Activated T-helper 9 cell treated with anti-CD3 and anti-CD28 coated beads, Interleukin-2, amount 50 U/mL, for 16 hours (primary cell): ENCODE data around the gene FAM163B.

ENCODE experiments used
- DNase-seq: peaks from one replicate; pipeline ENCODE4 v3.0.0-alpha.2; 2020; ENCODE audit warnings: low read depth

FAM163B gene

DNA sequence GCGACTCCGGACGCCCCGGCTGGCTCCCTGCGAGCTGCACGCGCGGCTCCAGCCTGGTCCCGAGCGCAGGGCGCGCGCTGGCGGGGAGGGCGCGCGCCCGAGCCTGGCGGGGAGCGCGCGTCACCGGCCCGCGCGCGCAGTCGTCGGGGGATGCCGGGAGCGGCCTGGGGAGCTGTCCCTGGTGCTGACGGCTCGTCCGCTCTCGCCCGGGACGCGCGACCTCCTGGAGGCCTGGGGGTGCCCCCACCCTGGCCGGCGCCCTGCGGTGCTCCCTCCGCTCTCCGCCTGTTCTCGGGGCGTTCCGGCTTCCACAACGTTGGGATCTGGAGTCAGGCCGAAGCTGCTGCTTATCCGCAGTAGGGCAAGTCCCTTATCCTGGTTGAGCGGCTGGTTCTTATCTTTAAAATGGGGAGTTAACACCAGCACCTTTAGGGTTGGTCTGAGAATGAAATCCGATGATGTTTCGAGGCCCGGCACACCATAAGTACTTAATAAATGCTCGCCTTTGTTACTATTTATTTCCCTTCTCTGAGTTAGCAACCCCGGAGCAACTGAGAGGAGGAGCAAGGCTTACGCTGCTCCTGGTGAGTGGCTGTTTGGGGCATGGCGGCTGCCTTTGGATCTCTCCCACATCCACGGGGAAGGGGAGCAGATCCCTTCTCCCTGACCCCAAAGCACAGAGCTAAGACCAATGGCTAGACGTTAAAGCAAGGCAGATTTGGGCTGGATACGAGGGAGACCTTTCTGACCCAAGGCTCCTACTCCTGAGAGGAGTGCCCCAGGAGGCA lies at the start of gene FAM163B:
FAM163B (minus strand) TSS at position 79 of the 788 bp plus-strand sequence. CDS start 29,166 bp downstream, outside the sequence.
- DNase-seq = no peak

DNA sequence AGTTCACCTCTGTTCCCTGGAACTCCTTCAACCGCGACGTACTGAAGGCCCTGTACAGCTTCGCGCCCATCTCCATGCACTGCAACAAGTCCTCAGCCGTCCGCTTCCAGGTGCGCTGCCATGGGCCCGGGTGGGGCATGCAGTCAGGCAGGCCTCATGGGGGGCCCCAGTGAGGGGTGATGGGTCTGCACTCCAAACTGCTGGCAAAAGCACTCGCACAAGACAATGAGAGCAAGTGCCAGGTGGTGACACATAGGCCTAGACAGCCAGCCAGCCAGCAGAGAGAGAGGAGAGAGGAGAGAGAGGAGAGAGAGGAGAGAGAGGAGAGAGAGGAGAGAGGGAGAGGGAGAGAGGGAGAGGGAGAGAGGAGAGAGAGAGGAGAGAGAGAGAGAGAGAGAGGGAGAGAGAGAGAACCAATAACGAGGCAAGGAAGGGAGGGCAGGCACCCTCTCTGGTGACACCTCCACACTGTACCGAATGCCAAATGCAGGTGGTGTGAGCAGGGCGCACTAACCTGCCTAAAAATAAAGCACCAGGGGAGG lies 48.0 kb upstream of the FAM163B start:
- no peak for DNase-seq

DNA sequence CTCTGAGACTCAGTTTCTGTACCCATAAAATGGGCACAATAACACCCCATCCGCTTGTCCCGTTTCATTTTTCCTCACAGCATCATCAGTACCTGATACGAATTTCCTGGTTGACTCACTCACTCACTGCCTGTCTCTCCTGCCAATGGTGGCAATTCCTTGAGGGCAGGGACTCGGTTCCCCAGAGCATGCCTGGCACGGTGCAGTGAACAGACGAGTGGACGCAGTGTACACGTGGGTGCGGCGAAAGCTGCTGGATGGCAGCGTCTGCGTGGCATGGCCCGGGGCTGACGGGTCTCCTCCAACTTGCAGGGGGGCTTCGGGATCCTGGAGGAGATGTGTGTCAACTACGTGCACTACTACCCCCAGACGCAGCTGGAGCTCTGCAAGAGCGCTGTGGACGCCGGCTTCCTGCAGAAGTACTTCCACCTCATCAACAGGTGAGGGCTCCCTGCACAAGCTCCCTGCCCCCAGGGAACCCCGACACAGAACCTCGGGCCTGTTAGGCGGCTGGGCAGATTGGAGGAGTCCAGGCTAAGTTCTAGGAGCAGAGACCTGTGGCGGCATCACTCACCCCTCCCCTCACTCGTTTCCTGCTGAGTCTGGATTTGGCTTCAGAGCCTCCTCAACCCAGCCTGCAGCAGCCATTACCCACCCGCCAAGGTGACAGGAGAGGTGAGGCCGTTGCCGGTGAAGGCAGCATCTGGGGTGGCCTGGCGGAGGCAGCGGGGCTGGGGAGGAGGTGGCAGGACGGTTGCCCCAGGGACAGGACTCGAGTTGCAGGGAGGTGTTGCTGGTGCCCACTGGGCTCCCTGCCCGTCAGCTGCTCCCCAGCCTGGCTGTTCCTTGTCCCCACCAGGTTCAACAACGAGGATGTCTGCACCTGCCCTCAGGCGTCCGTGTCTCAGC lies 47.3 kb upstream of the FAM163B start:
- no peak for DNase-seq

DNA sequence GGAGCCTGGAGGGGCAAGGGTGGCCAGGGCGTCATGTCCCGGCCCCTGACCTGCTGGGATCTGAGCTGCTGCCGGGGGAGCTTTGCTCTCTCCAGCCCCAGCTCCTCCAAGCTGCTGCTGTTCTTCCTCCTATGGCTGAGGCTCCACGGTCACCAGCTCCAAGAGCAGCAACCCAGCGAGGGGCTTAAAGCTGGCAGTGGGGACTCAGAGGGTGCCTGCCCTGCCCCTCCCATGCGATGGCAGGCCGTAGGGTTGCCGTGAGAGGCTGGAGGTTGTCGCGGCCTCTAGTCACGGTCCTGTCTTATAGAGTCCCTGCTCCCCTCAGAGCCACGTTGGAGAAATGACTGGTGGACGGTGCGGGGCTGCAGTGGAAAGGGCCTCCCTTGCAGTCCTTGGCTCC lies 46.5 kb upstream of the FAM163B start:
- DNase-seq = no peak

DNA sequence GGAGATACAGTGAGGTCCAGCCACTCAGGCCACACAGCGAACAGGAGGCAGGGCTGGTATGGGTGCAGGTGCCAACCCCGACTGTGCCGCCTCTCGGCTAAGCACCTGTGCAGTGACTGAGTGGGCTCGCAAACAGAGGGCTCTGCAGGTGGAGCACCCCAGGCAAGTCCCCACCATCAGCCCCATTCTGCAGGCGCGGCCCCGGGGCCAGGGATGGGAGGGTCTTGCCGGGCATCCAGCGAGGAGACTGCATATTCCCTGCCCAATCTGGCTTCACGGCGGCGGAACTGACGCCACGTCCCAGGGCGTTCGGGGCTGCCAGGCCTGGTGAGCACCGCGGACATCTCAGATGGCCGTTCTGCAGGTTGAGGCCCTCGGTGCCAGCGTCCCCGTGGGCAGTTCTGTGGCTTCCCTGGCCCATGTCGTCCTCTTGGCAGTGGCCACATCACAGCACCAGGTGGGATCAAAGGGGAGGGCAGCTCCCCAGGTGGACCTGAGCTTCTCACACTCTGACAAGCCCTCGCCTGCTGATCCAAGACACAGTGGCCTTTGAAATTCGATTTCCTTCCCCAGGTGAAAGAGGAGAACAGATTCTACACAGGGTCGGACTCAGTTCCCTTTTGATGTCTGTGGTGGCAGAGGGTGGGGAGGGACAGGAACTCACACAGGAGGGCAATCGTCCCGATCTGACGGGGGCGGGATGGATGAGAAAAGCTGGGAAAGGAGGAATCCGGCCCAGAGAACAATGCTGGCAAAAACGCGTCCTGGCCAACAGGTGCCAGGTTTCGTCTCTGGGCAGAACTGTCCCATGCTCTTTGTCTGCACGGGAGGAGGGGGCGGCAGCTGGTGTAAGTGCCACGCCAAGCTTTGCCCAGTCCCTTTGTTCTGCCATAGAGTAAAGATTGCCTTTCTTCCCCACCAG lies 45.8 kb upstream of the FAM163B start:
- DNase-seq = no peak

DNA sequence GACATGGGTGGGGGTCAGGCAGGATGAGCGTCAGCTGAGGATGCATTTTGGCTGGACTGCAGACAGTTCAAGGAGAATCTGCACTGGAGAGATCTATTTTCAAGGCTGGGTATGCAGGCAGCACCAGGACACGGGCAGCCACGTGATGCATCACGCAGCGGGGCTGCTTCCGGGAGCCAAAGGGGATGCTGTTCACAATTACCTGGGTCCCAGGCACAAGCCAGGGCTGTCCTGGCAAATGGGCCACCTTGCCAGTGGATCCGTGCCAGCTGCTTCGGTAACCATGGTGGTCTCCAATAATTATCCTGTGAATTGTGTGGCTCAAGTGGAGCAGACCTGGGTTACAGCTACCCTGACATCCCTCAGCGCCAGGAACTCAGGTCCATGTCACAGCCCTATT lies 44.4 kb upstream of the FAM163B start:
- no peak for DNase-seq

DNA sequence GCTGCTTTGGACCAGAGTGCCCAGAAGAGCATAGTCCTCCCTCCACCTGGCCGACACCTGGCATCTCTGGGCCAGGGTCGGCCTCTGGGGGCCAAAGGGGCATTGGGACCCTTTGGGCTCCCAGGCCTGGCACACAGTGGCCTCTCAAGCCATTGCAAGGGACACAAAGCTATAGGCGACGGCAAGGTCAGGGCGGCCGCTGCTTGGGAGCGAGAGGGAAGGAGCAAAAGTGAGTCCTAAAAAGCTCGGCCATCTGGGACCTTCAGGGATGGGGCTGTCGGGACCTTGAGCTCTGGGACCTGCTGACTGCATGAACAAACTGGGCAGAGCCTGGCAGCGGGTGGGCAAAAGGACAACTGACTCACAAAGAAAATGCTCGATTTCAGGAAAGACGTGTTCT lies 40.8 kb upstream of the FAM163B start:
- no peak for DNase-seq

DNA sequence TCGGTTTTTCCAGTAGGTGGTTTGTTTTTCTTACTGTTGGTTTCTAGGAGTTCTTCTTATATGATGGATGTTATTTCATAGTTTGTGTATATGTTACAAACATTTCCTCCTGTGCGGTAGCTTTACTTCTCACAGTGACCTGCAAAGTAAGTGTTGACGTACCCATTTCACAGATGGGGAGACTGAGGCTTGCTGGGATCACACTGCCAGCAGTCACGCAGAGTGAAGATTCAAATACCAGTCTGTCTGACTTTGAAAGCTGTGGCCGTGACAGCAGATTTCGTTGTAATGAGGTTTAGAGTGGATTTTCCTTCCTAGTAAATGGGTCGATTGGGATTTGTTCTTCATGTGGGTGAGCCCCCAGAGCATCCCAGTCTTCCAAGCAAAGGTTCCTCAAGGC lies 40.0 kb upstream of the FAM163B start:
- no peak for DNase-seq

DNA sequence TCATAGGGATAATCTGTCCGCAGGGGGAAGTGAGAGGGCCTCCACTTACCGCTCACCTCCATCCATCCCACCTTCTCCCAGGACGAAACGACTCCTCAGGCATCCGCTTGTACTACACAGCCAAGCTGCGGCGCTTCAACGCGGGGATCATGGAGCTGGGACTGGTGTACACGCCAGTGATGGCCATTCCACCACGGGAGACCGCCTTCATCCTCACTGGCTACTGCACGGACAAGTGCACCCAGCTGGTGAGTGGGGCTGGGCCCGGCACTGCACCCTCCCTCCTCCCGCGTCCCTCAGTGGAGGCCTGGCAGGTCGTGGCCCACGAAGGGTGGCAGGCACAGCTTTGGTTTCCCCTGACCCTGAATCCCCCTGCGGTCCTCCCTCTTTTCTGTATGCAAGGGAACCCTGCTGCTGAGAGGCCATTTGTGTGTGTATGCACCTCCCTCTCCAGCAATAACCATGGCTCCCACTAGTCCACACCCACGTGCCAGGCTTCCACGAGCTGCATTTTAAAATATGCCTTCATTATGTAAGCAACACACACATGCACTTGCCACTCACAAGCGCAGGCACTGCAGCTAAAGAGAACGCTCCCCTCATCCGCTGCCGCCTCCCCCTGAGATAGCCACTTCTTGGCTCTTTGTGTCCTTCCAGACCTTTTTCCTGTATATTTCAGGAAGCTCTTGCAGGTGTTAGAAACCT lies 38.7 kb upstream of the FAM163B start:
- no peak for DNase-seq

DNA sequence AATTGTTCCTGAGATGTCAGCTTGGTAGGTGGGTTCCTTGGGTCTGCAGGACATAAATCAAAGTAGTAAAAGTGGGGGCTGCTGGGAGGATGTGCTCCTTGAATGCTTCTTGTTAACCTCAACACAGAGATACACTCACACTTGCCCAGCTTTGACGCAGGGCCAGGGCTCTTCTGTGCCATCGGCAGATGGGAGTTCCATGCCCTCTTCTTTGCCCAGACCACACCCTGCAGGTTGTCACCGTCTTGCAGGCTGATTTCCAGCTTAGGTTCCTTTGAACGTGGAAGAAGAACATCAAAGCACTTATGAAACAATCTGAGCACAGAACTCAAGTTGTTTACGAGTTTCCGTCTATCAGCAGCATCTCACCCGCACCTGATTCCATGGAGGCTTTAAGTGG lies 38.0 kb upstream of the FAM163B start:
- DNase-seq = no peak

DNA sequence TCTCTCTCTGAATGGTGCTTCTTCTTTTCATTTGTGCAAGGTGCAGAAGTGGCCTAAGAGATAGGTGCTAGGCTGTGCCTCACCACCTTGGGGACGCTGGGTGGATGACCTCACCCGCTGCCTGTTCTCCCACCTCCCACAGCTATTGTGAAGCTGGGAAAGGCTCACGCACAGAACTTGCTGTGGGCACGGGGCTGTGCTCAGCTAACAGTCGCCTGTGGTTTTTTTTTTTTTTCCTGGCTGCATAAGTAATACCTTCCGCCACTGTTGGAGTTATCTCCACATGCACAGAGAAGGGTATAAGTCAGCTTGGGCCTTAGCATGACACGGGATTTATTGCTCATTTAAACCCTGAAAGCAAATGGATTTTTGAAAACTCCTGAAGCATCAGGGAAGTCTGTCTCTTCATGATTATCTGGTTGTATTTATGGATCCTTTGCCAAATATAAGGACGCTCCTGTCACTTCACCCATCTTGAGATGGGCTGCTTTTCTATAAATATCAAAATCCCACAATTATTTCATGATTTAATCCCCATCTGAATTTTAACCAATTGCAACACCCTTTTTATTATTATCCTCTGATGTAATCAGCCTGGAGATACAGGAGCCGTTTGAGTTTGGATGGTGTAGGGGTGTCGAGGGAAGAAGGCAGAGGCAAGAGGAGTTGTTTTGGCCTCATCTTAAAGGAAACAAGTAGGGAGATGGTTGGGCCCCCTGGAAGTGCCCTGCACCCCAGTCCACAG lies 36.0 kb upstream of the FAM163B start:
- no peak for DNase-seq

DNA sequence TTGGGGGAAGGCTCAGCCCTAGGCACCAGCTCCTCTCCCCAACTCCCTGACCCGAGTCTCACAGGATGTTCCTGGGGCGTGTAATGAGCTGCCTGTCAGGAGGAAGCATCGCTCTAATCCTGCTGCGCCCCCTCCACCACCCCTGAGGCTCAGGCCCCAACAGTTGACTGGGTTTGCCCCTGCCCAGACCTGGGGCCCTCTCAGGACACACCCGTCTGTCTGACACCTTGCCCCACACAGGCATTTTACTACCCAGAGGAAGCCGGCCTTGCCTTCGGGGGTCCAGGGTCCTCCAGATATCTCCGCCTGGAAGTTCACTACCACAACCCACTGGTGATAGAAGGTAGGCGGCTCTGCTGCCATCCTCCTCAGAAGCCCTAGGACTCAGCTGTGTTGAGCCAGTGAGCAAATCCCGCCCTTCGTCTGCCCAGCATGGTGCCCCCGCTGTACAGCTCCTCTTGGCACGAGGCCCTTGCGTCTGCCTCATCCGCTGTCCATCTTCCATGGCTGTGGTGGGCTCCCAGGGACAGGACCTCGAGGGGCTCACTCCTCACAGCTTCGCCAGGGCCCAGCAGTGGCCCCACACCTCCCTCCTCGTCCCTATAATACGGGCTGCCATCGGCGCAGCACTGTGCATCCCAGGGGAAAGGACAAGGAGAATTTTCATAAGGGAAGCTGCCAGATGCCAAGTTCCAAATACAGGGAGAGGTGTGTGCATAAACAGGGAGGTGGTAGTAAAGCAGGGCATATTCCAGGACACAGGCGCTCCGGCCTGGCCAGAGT lies 35.0 kb upstream of the FAM163B start:
- no peak for DNase-seq

DNA sequence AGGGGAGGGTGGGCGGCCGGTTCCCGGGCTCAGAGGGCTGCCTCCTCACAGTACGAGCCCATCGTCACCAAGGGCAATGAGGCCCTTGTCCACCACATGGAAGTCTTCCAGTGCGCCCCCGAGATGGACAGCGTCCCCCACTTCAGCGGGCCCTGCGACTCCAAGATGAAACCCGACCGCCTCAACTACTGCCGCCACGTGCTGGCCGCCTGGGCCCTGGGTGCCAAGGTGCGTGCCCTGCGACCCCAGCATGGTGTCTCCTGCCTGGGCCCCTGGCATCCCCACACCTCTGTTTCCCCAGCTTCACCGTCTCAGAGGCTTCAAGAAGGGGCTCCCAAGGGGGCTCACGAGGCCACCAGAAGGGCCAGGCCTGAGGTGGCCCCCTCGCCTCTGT lies 34.2 kb upstream of the FAM163B start:
- DNase-seq = no peak

DNA sequence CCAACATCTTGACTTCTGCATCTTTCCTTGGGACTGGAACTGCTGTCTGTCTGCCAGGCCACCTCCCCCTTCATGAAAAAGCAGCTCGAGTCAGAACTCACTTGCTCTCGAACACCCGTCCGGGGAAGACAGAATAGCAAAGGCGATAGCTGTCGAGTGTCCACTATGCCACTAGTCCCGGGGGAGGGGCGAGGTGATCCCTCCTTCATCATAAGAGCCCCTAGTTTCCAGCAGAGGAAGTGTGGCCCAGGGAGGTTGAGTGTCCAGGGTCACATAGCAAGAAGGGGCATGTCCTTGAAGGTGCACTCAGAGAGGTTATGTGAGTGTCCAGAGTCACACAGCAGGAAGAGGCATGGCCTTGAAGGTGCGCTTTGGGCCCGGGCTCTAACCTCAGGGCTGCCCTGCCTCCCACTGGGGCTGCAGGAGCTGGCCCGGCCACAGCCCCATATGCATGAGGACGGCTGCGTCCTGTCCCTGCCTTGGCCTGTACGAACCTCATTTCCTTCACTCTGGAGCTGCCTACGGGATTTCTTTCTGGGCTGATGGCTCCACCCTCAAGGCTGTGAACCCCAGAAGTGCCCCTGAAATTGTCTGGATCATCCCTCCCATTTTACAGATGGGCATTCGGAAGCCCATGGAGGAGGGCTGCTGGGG lies 33.6 kb upstream of the FAM163B start:
- no peak for DNase-seq

DNA sequence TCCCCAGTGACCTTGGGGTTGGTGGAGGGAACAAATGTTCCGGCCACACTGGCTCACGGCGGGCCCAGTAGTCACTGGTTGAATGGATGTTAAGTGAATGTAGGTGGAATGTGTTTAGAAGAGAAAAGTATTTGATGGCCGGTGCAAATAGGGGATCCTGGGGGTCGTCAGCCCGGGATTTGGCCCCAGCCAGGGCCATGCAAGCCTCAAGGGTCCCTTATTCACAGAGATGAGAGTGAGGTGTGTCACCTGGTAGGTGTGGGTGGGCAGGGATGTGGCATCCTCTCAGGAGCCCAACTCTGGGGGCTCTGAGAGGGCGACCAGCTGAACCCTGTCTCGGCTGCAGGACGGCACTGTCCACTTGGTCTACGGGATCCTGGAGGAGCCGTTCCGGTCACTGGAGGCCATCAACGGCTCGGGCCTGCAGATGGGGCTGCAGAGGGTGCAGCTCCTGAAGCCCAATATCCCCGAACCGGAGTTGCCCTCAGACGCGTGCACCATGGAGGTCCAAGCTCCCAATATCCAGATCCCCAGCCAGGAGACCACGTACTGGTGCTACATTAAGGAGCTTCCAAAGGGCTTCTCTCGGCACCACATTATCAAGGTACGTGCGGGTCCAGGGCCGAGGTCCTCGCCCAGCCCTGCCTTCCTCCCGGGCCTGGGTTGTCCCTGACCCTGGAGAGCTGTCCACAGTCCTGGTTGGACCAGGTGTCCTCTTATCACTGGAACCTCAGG lies 32.8 kb upstream of the FAM163B start:
- DNase-seq = no peak

DNA sequence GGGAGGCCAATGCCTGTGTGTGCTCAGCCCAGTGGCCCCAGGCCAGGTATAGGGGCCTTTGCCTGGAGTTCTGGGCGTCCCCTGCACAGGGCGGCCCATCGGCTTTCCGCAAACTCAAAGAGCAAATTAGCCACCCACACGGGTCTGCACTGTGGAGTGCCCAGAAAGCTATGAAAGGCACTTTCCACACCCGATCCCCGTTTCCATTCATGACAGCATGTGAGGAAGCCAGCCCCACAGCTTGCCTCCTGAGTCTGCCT lies 32.1 kb upstream of the FAM163B start:
- DNase-seq = no peak

DNA sequence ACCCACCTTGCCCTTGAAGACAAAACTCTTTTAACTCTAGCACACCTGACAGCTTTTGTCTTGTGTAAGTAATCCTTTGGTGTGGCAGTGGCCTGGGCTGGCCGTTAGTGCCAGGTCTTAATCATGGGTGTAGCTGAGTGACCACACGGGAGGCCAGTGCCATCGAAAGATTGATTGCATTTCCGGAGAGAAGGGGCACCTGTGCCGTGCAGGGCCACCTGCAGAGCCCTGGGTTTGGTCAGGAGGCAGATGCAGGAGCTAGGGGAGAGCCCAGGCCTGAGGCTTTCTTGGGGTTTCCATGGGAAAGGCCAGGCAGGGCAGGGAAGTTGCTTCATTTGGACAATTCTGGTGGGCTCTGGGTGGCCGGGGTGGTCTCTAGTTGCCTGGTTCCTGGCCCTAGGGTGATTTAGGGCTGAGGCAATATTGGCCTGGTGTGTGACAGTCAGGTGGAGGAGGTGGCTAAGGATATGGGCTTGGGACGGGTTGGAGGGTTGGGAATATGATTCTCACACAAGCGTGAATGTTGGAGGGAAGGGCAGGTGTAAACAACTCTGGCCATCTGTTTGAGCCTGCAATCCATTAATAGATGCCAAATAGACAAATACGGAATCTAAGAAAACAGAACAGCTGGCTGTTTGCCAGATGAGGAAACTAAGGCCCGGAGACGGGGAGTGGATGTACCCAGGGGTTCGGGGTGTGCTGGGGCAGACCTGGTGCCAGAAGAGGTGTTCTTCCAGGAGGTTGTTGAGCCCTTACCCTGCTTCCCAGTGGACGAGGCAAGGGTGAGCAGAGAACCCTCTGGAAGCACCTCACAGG lies 31.6 kb upstream of the FAM163B start:
- no peak for DNase-seq

DNA sequence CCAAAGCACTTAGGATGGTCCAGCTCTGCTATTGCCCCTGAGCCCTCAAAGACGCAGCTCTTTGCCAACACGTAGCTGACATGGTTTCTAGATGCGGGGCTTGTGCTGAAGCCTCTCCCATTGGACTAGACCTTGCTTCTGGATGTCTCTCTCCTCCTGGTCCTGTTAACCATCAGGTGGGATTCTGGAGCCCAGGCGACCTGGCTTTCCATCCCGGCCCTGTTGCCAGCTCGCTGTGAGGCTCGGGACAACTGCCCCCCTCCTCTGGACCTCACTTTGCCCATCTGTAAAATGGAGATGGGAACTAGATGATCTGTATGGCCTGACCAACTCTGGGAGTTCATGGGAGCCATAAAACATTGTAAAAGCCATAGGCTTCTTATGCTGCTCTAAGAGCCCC lies 31.0 kb upstream of the FAM163B start:
- DNase-seq = no peak
